ENCODE data around the gene VWA8.
"Not testable (repeated sequence)": the region's sequence is repeated elsewhere in the genome, so short reads cannot be mapped to it uniquely, and the experiment has no call there.

The VWA8 gene

DNA sequence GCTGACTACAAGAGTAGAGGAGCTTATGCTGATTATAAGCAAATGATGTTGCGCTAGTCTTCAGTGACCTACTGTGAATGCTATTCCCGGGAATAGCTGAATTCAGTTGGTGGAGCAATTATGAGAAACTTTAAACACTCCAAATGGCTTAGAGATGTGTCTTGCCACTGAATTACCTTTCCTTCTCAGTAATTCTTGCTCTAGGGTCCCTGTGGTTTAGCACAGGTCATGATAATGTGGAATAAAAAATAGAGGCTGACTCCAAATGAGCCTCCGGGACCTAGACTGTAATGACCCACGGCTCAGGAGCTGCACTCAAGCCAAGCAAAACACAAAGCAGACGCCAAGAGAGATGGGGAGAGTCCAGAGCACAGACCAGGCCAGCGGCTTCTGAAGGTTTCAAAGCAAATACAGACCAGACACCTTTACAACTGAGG lies 378.9 kb downstream of the VWA8 start:
- DNase-seq (ENCODE audit: low spot score): no peak

DNA sequence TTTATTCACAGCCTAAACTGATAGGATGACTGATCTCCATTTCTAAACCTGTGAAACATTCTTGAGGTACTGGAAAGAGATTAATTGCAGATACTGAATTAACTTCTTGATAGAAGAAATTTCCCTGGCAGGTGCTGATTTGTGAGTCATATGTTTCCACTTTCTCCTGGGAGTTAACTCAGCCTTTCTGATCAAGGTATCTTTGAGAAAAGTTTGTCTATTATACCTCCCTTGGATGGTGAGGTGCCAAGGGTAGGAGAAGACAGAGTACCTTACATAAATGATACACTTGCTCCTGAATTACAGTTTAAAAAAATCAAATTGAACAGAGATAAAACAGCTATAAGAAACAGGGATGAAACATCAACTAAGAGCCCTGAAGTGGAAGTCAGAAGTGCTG lies 380.6 kb downstream of the VWA8 start:
- no peak for DNase-seq (ENCODE audit: low spot score)

DNA sequence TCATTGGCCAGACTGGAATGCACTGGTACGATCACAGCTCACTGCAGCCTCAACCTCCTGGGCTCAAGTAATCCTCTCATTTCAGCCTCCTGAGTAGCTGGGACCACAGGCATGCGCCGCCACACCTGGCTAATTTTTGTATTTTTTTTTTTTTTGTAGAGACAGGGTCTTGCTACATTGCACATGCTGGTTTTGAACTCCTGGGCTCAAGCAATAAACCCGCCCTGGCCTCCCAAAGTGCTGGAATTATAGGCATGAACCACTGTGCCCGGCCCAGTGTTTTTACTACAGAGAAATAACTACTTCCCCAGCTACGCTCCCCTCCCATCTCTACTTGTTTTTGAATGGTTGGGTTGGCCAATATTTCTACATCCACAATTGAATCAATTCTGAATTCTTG lies 381.0 kb downstream of the VWA8 start:
- DNase-seq (ENCODE audit: low spot score): no peak

DNA sequence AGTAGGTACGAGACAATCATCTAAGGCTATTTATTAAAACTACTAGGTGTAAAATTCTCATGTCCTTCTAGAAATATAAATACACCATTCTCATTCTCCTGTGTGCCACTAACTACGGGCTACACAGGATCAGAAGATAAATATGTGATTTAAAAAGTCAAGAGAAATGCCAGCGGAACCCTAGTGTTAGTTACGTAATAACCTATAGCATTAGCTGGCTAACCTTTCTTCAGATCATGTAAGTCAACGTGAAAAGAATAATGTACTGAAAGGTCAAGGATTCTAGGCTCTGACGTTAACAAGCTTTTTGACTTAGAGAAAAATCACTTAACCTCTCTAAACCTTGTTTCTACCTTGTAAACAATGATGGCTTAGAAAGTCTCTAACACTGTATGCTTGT lies 381.7 kb downstream of the VWA8 start:
- DNase-seq (ENCODE audit: low spot score): no peak

DNA sequence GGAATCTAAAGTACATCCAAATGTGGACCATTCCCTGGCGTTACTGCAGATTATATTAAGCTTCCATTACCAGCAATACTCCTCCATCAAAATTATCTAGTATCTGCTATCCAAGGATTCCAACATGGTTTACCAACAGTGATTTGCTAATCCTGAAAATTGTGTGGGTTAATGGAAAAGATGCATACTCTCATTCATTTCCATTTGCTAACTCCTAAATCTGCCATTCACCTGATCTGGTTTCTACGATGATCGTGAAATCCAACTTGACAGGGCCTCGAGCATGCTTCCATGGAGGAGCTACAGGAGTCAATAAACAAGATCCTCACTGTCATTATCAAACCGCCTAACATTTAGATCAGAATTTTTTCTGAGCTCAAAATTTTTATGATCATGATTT lies 382.5 kb downstream of the VWA8 start:
- no peak for DNase-seq (ENCODE audit: low spot score)

DNA sequence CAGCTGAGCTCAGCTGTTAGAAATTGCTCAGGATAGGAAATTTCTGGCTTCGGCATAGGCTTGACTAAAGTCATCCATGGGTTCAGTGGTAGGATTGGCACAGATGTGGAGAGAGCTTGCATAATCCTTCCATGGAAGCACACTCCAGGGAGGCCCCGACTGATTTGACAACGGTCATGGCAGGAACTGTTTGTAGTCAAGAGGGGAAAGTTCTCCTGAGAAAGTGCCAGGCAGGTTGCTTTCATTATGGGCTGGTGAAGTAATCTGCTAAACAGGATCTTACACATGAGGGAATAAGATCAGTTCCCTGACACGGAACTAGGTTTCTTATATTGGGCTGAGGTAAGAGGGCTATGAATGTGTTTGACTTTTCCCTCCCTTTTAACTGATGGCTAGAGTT lies 383.5 kb downstream of the VWA8 start:
- peak; percentile 73 for DNase-seq (ENCODE audit: low spot score)

DNA sequence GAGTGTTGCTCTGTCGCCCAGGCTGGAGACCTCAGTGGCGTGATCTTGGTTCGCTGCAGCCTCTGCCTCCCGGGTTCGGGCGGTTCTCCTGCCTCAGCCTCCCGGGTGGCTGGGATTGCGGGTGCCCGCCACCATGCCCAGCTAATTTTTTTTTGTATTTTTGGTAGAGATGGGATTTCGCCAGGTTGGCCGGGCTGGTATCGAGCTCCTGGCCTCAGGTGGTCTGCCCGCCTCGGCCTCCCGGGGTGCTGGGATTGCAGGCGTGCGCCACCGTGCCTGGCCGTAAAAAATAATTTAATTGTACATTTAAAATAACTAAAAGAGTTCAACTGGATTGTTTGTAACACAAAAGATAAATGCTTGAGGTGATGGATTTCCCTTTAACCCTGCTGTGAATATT lies 387.3 kb downstream of the VWA8 start:
- DNase-seq (ENCODE audit: low spot score): not testable (repeated sequence)

DNA sequence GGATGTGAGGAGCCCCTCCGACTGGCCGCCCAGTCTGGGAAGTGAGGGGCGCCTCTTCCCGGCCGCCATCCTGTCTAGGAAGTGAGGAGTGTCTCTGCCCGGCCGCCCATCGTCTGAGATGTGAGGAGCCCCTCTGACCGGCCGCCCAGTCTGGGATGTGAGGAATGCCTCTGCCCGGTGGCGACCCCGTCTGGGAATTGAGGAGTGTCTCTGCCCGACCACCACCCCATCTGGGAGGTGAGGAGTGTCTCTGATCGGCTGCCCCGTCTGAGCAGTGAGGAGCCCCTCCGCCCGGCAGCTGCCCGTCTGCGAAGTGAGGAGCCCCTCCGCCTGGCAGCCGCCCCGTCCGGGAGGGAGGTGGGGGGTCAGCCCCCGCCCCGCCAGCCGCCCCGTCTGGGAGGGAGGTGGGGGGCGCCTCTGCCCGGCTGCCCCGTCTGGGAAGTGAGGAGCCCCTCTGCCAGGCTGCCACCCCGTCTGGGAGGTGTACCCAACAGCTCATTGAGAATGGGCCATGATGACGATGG lies 389.0 kb downstream of the VWA8 start:
- not testable (repeated sequence) for DNase-seq (ENCODE audit: low spot score)

DNA sequence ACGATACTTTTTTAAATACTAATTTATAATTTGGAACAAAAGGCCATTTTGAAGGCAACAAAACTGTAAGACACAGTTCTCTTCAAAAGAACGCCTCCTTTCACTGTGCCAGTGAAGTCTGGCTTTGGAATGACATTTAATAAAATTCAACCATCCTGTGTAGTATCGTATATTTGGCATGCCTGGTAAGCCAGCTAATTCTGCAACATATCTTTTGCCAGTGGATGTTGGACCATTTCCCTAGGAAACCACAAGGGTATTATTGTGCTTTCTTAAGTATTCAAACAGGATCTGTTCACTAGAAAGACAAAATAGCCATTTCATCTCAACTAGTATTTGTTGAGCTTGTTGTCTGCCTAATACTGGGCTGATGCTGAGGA lies 391.9 kb downstream of the VWA8 start:
- DNase-seq (ENCODE audit: low spot score): no peak

DNA sequence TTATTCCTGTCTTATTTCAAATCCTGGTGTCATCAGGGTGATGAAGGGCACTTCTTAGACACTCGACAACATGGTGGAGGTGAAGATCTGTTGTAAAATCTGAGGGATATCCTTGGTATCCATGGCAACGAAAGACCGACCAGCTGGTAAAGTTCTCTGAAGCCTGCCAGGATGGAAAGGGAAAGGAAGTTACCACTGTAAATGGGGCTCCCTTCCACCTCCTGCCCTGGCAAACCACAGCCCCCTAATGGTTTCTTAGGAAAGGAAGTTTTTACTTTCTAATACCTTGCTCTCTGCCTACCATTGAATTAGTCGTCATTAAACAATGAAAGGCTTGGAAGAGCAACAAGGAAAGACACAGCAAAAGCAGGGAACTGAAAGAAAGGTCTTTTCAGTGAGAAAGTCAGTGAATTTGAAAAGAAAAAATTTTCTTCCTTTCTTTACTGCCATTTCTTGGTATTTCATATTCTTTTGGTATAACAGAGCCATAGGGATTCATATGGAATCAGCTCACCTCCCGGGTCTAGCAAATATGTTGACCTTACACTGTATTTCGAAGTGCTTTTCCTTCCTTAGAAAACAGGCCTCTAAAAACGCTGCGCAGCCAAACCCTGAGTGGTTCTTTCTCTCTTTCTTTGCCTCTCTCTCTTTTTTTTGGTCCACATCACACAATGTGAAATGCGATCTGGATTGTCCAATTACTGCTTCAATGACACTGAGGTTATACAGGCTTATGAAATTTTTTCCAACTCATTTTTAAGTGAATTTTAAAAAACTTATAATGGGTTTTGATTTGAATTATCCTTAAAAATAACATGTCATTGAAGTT lies 392.6 kb downstream of the VWA8 start:
- no peak for DNase-seq (ENCODE audit: low spot score)

DNA sequence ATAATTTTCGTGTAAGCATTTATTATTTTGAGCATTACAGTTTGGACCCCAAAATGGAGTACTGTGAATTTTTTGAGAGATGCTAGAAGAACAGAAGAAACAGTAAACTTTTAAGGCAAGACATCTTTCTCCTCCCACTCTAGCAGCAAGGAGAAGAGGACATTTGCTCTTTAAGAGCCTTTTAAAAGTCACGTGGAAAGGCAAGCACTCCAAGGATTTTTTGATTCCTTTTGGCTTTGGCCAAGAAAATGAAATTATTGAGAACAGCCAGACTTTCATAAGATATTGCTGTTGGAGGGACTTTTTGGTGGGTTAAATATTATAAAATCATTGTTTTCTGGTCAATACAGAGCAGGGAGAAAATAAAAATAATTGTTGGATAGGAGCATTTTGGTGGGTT lies 393.5 kb downstream of the VWA8 start:
- no peak for DNase-seq (ENCODE audit: low spot score)

DNA sequence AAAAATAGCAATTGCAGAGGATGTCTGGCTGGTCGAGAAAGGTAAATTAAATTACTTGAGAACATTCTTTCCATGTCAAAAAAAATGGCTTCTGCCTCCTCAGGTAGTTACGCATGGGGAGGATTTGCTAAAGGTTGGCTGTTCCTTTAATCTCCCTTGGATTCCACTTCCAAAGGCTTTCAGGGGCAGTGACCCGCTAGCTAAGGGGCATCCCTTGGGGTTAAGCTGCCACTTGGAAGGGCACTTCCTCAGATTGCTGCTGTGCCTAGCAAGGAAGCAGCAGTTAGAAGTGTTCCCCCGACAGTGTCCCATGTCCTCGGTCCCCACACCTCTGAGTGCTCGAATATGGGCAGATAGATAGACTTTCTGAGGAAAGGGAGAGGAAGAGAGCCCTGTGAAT lies 395.1 kb downstream of the VWA8 start:
- DNase-seq (ENCODE audit: low spot score): no peak

DNA sequence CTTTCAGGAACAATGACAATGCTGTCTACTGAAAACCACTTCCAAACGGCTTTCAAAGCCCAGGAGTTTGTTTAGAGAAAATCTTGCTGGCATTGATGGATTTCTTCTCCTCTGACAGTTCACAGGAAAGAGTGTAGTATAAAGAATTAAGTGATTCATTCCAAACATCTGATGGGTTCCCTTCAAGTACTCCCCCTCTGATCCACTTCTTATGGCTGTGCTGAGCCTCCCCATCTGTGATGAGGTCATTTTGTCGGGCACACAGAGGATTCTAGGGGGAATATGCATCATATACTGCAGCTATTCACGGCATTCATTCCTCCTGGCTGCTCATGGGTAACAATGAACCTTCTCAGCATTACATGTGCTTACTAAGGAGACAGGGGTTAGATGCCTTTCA lies 395.7 kb downstream of the VWA8 start:
- DNase-seq (ENCODE audit: low spot score): peak; percentile 48

DNA sequence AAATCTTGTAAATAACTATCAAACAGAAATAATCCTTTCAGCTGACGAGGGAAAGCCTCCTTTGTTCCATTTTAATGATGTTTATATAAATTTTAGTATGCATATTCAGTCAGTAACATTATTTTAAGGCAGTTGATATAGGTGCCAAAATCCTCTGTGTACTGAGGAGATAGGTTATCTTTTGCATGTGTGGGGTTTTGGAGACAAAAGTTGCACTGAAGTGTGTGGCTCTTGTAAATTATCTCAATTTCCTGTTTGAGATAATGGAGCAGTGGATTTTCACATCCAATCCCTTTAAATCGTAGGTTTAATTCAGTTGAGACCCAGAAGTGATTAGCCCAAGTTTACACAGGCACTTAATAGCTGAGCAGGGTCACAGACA lies 396.9 kb downstream of the VWA8 start:
- no peak for DNase-seq (ENCODE audit: low spot score)

DNA sequence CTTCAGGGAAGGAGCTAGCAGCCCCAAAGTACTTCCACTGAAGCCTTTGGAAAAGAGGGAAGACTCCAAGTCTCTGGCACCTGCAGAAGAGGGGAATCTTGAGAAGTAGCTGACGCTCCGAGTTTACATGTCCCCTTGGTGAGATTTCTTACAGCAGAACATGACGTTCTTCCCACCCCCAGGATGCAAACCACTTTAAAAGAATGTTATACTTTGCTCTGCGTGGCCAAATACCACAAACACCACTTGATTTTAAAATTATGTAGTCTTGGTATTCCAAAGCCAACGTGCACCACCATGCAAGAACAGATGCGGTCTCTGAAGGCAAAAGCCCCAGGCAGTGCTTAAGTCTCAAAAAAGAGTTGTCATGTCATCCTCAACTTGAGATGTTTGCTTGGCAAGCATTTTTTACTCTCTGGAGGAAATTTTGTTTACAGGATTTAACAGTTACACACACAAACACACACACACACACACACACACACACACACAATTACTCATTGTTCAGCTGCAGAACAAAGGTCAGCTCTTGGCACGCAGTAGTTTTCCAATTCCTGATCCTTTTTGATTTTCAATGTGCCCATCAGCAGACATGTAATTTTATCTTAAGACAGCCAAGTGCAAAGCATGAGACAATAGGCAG lies 397.4 kb downstream of the VWA8 start:
- DNase-seq (ENCODE audit: low spot score): no peak

DNA sequence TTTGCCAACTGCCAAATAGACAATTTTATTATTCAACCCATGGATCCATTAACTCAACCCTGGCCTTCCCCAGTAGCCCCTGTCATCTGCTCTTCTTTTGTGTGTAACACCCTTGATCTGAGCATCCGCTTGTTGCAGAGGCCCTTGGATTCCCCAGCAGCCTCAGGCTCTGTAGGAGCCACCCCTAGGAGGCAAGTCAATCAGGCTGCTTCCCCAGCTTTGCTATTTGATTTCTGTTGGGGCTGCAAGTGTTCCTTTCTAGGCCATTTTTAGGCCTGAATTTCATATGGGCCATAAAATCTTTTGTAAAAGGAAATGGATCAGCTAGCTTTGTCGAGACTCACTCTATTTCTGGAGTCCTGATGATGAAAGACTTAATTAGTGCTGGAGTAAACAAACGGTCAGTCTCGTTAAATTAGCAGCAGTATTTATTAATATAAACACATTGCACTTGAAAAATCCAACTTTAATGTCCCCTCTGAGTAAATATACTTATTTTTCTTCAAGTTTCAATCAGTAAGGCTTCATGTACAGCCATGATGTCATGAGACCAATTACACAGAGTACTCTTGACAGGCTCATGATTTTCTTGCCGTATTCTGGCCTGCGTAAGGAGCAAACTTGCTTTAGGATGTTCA lies 398.2 kb downstream of the VWA8 start:
- no peak for DNase-seq (ENCODE audit: low spot score)

DNA sequence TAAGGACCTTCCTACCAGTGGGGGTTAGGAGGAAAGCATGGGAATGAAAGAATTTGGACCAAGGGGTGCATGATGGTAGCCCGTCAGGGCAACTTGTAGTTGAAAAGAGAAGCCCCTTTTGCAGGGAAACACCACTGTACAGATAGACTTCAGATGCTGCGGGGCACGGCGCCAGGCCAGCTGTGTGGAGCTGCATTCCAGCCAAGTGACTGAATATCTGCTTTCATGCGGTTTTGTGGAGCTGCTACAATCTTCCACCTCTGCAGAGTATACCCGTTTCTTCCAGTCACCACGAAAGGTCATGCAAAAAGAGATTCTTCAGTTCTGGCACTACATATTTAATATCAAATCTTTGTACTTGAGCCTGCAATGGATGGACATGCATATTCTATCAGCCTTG lies 398.8 kb downstream of the VWA8 start:
- peak; percentile 82 for DNase-seq (ENCODE audit: low spot score)

DNA sequence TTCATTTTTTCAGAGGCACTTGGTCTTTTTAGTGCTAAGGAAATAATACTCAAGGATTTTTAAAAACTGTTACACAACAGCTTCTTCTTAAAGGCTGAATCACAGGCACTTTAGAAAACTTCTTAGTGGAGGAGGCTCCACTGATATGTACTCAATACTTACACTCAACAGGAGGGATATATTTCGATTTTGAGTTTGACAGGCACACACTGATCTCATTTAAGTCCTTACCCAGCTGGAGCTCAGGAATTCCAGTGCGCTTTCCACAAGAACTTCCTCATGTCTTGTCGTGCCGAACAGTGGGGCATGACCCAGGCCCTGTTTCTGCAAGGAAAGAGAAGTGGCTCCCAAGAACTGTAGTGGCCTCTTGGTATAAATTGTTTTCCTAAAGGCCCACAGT lies 399.7 kb downstream of the VWA8 start:
- DNase-seq (ENCODE audit: low spot score): no peak

DNA sequence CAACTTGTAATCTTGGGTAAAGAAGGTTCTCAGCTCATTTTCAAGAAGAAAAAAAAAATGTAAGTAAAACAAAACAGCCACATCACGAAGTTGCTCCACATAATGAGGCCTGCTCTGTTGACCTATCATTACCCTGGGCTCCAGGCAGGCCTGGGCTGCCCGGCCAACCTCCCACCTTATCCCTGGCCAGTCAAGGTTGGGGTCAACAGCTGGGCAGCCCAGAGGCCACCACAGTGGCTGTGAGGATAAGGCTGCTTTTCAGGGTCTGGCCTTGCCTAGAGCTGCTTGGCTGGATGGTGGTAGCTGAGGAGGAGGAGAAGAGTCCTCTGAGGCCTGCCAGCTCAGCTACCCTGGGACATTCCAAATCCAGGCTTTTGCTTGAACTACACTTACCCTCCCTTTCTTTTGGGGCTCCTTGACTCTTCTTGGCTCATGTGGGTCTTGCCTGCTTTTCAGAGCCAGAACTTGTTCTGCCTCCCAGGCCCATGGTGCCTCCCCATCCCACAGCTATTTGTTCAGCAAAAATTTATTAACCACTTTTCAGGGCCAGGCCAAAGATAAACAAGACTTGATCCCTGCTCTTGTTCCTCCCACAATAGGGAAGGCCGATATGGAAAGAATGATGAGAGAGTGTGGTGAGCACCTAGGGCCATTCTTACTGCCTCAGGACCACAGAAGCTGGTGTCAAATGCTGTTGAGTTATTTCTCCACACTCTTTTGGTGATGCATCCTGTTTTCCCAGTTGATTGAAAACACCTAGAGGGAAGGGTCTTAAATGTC lies 401.9 kb downstream of the VWA8 start:
- DNase-seq (ENCODE audit: low spot score): no peak

DNA sequence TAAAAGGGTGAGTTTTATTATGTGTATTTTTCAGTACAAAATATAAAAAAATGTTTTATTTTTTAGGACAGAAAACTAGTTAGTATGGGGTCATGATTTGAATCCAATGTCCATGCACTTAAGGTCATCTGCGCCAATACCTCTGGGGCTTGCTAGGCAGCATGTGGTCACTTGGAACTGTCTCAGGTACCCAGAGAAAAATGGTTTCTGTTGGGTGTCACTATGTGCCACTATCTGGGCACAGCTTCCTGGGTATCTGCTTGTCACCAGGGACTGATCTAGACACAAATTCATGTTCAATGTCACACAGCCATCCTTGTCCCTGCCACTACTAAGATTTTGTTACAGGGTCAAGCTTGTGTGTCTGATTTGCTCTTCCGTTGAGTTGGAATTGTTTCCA lies 403.2 kb downstream of the VWA8 start:
- no peak for DNase-seq (ENCODE audit: low spot score)

DNA sequence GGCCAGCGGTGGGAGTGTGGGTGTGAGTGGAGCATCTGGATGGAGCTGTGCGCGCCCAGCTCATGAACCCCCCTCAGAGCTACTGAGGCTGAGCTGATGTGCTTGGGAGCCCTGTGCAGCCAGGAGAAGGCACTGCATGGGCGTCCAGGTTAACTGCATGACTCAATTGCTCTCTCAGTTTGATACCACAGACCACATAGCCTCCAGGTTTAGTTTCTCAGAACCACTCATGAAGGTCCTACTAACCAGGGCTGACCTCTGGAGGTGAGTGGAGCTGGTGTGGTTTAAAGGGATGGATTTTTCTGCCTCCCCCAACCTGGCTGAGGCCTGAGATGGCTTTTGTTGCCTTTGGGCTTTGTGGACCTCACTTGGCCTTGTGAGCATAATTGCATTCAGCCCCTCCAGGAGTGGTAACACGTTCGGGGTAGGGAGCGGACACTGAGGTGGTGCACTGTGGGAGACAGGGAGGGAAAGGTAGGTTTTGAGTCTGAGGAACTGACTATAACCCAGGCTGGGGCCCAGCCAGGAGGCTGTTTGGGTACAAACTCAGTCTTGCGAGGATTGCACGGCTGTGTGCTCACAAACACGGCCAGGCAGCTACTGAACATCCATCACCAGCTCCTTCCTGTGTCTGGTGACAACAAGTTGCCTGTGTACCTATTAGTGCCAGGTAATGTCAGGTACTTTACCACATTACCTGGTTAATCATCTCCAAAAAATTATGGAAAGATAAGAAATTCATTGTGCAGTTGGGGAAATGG lies 406.1 kb downstream of the VWA8 start:
- no peak for DNase-seq (ENCODE audit: low spot score)

DNA sequence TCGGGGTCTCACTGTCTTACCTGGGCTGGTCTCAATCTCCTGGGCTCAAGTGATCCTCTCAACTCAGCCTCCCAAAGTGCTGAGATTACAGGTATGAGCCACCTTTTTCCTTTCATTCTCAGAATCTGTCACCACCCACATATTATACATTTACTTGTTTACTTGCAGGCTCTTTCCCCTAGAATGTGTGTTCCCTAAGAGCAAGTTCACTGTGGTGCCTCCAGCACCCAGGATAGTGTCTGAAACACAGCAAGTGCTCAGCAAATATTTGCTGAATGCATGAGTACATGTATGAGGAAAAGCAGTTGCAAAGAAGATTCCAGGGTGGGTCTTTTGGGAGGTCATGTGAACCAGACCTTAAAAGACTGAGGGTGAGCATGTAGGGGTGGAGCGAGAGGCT lies 406.7 kb downstream of the VWA8 start:
- no peak for DNase-seq (ENCODE audit: low spot score)

Data from AG20443 (cell line).